Activated naive CD8-positive, alpha-beta T cell treated with anti-CD3 and anti-CD28 coated beads, Interleukin-2, amount 10 ng/mL, durations not matched to agents 7 days and 5 days (primary cell): ENCODE results near the gene ADAMTSL5. TPM values are rescaled to one million over a fixed set of nuclear protein-coding genes. Genes with fewer than 3 reads are reported as not detected.
"Not testable (repeated sequence)": the region's sequence is repeated elsewhere in the genome, so short reads cannot be mapped to it uniquely, and the experiment has no call there.

Source experiments
- ATAC-seq: fragments of 150-1000 bp; cut with Tn5 transposase; one replicate; pipeline ENCODE4 v1.10.0; 2021; ENCODE audit warnings: low read depth, moderate library complexity
- POLR2A ChIA-PET: fragments of 350-600 bp; sonication (Branson Sonifier 250); formaldehyde crosslinking; loops from one replicate; lab custom pipeline; 2021; ENCODE audit warnings: antibody characterized with exemption; lab: Charles Lee
- DNase-seq: peaks from one replicate; pipeline ENCODE4 v3.0.0; 2021
- H3K27ac Mint-ChIP-seq: one replicate; pipeline ENCODE4 v1.8.0; 2022; ENCODE audit warnings: mild to moderate bottlenecking, mixed read lengths
- H3K27me3 Mint-ChIP-seq: one replicate; pipeline ENCODE4 v1.8.0; 2022; ENCODE audit warnings: mild to moderate bottlenecking, moderate library complexity, mixed read lengths
- H3K36me3 Mint-ChIP-seq: one replicate; pipeline ENCODE4 v1.8.0; 2021; ENCODE audit warnings: mild to moderate bottlenecking, mixed read lengths
- H3K4me1 Mint-ChIP-seq: one replicate; pipeline ENCODE4 v1.8.0; 2021; ENCODE audit warnings: mixed read lengths
- H3K4me3 Mint-ChIP-seq: one replicate; pipeline ENCODE4 v1.8.0; 2022; ENCODE audit warnings: mild to moderate bottlenecking, moderate library complexity, mixed read lengths
- H3K9me3 Mint-ChIP-seq: one replicate; pipeline ENCODE4 v1.8.0; 2021; ENCODE audit warnings: mixed read lengths
- total RNA-seq, 2 experiments: library from RNA; stranded (reverse); gene quantifications; one replicate each; pipeline ENCODE4 v1.2.3, GENCODE V29; 2021

Gene ADAMTSL5
- total RNA-seq, 2 experiments from 2014 or later: 1.8 to 2.1 TPM

DNA sequence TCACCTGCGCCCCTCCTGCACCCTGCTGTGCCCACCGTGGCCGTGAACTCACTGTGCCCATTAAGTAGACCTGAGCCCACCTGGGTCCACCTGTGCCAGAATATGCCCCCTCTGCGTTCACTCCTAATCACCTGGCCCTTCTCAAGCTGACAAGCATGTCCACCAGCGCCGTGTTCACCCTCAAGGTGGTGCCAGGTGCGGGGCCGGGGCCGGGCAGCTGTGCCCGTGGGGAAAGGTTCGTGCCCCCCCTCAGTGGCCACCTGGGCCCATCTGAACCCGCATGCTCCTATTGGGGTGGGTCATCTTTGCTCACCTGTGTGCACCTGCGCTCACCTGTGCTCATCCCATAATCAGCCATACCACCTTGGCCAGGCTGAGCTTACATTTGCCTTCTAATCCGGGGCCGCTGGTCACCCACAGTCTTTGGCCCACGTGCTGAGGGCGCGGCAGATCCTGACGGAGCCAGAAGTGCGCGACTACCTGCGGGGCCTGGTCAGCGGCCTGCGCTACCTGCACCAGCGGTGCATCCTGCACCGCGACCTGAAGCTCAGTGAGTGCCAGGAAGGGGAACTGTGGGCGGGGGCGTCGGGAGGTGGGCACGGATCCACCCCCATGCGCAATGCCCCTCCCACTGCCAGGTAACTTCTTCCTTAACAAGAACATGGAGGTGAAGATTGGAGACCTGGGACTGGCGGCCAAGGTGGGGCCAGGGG, 13.4 kb upstream of the ADAMTSL5 start:
- POLR2A ChIA-PET: no interaction called here
- H3K27me3 Mint-ChIP-seq: peaks cover 23% of the 10 kb centered on the region
- DNase-seq: no peak
- peaks cover 4% of the 10 kb centered on the region for H3K4me1 Mint-ChIP-seq
- H3K4me3 Mint-ChIP-seq: no peak overlapping the region
- no peak overlapping the region for H3K27ac Mint-ChIP-seq
- ATAC-seq: no peak
- no peaks in the 10 kb centered on the region for H3K36me3 Mint-ChIP-seq
- no peaks in the 10 kb centered on the region for H3K9me3 Mint-ChIP-seq

GRCh38 chr19:1525343-1525742, 12.5 kb upstream of the ADAMTSL5 start:
- Mint-ChIP-seq H3K27me3 (peaks cover 23% of the 10 kb centered on the region), H3K36me3 (no peaks in the 10 kb centered on the region), H3K9me3 (no peaks in the 10 kb centered on the region), H3K4me3 (no peak overlapping the region), H3K27ac (no peak overlapping the region), H3K4me1 (peaks cover 4% of the 10 kb centered on the region)
- POLR2A ChIA-PET: no interaction called here
- no peak for ATAC-seq
- DNase-seq: no peak

DNA sequence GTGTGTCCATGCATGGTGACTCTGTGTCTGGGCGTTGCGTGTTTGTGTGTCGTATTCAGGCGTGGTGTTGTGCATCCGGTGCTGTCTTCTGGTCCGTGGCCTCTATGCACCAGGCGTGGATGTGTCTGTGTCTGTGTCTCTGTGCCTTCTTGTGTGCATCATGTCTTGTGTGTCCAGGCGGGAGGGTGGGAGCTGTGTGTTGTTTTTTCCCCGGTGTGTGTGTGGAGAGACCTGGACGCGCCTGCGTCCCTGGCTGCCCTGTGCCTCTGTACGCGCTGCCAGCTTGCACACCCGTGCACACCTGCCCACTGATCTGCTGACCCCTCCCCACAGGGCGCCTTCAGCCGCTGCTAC, 12.1 kb upstream of the ADAMTSL5 start:
- DNase-seq: no peak
- ATAC-seq: no peak
- Mint-ChIP-seq H3K27ac (no peak overlapping the region), H3K27me3 (peaks cover 23% of the 10 kb centered on the region), H3K9me3 (no peaks in the 10 kb centered on the region), H3K4me1 (peaks cover 4% of the 10 kb centered on the region), H3K4me3 (no peak overlapping the region), H3K36me3 (no peaks in the 10 kb centered on the region)
- POLR2A ChIA-PET: no interaction called here

DNA sequence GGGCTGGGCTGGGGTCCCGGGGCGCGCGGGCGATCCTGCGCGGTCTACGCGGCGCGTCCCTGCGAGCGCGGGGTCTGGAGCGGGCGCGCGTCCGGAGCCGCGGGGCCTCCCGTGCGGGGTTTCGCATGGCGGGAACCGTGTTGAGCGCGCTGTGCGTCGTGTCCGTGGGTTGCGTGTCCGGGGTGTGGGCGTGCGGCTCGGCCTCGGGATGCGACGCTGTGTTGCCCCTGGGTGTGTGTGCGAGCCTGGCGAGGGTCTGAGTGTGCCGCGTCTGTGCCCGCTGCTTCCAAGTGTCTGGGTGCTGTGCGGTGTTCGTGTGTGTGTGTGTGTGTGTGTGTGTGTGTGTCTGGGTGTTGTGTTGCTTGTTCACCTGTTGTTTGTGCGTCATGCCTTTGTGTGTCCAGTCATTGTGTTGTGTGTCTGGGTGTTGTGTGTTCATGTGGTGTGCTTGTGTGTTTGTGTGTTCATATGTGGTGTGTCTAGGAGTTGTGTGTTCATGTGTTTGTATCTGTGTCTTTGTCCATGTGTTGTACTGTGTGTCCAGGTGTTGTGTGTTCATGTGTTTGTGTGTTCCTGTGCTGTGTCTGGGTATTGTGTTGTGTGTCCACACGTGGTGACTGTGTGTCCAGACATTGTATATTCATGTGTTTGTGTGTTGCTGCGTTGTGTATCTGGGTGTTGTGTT, 11.6 kb upstream of the ADAMTSL5 start:
- no peak for DNase-seq
- POLR2A ChIA-PET: no interaction called here
- H3K4me1 Mint-ChIP-seq: peaks cover 4% of the 10 kb centered on the region

GRCh38 chr19:1523412-1524286, 10.8 kb upstream of the ADAMTSL5 start, which contains the start of gene PLK5:
Gene PLK5, plus strand, starts transcription at chr19:1524077. Its CDS starts 2,920 bp downstream, at chr19:1526997.
- ATAC-seq (no peak), DNase-seq (no peak)
- peak within 1 kb of the TSS; percentile 35 for H3K27ac Mint-ChIP-seq
- H3K9me3 Mint-ChIP-seq: no peaks in the 10 kb centered on the region
- H3K4me1 Mint-ChIP-seq: peaks cover 4% of the 10 kb centered on the region
- no peak within 1 kb of the TSS for H3K4me3 Mint-ChIP-seq
- POLR2A ChIA-PET: no interaction called here
- H3K36me3 Mint-ChIP-seq: no peaks in the 10 kb centered on the region
- H3K27me3 Mint-ChIP-seq: peaks cover 23% of the 10 kb centered on the region

More for the DNA sequence above, 11.6 kb upstream of the ADAMTSL5 start:
- ATAC-seq: no peak
- H3K9me3 Mint-ChIP-seq: no peaks in the 10 kb centered on the region
- peak overlapping the region; percentile 35 for H3K27ac Mint-ChIP-seq
- H3K27me3 Mint-ChIP-seq: peaks cover 23% of the 10 kb centered on the region
- no peaks in the 10 kb centered on the region for H3K36me3 Mint-ChIP-seq
- no peak overlapping the region for H3K4me3 Mint-ChIP-seq

DNA sequence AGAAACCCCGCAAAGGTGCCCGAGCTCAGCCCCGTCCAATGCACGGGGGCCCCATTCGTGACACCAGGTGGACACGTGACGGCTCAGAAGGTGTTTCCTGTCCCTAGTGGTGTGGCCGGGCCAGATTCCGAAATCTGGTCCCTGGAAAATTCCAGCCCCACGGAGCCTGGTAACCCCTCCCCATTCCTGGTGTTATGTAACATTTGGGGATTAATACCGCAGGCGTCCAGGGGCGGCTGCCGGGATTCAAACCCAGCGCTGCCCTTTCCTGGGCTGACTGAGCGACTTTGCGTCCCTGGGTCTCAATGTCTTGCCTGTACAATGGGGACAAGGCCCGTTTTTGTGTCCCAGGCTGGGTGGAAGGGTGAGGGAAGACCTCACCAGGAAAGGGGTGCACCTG, 10.0 kb upstream of the ADAMTSL5 start:
- no peak overlapping the region for H3K4me3 Mint-ChIP-seq
- H3K4me1 Mint-ChIP-seq: peaks cover 4% of the 10 kb centered on the region
- no peak for ATAC-seq
- H3K27ac Mint-ChIP-seq: no peak overlapping the region
- POLR2A ChIA-PET: no interaction called here
- peaks cover 23% of the 10 kb centered on the region for H3K27me3 Mint-ChIP-seq
- no peak for DNase-seq
- no peaks in the 10 kb centered on the region for H3K9me3 Mint-ChIP-seq
- H3K36me3 Mint-ChIP-seq: no peaks in the 10 kb centered on the region

DNA sequence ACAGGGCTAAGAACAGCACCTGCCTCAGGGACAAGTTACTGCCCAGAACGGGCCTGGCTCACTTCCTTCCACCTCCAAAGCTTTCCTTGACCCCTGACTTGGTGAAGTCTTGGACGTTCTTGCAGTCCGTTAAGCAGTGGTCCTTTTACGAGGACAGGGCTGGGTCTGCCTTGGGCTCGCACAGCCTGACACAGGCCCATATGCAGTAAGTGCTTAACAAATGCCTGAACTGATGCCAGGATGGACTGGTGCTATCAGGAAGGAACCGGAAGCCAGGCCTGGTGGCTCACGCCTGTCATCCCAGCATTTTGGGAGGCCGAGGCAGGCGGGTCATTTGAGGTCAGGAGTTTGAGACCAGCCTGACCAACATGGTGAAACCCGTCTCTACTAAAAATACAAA, 9.2 kb upstream of the ADAMTSL5 start:
- POLR2A ChIA-PET: no interaction called here
- ATAC-seq: no peak
- H3K4me1 Mint-ChIP-seq: peaks cover 4% of the 10 kb centered on the region

DNA sequence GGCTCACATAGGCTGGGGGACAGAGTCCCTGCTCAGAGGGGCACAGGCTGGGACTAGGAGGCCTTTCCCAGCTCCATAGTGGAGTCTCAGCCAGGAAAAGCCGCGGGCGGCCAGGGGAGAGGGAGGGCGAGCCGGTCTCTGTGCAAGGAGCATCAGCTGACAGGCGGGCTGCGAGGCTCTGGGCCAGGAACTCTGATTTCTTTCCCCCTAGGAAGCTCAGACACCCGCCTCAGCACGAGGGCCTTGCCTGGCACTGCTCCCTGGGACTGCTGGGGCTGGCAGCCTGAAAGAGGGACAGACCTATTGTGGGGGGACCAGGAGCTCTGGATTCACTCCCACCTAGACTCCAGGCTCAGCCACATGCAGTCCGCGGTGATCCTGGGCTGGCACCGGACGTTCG, 8.8 kb upstream of the ADAMTSL5 start:
- Mint-ChIP-seq H3K4me3 (no peak overlapping the region), H3K27ac (no peak overlapping the region), H3K9me3 (no peaks in the 10 kb centered on the region), H3K4me1 (peaks cover 4% of the 10 kb centered on the region), H3K36me3 (no peaks in the 10 kb centered on the region), H3K27me3 (peaks cover 20% of the 10 kb centered on the region)
- POLR2A ChIA-PET: no interaction called here
- DNase-seq (no peak), ATAC-seq (no peak)

More for the DNA sequence above, 9.2 kb upstream of the ADAMTSL5 start:
- Mint-ChIP-seq H3K27ac (no peak overlapping the region), H3K27me3 (peaks cover 20% of the 10 kb centered on the region), H3K4me3 (no peak overlapping the region), H3K9me3 (no peaks in the 10 kb centered on the region), H3K36me3 (no peaks in the 10 kb centered on the region)
- DNase-seq: no peak

GRCh38 chr19:1520203-1520780, 7.5 kb upstream of the ADAMTSL5 start:
- POLR2A ChIA-PET: no interaction called here
- Mint-ChIP-seq H3K9me3 (no peaks in the 10 kb centered on the region), H3K27ac (no peak overlapping the region), H3K27me3 (peaks cover 18% of the 10 kb centered on the region), H3K4me3 (no peak overlapping the region), H3K4me1 (peaks cover 4% of the 10 kb centered on the region), H3K36me3 (no peaks in the 10 kb centered on the region)
- ATAC-seq: no peak
- DNase-seq: no peak

GRCh38 chr19:1519802-1520201, 7.0 kb upstream of the ADAMTSL5 start:
- H3K4me3 Mint-ChIP-seq, DNase-seq, H3K4me1 Mint-ChIP-seq, H3K9me3 Mint-ChIP-seq, H3K27ac Mint-ChIP-seq, ATAC-seq, H3K36me3 Mint-ChIP-seq, POLR2A ChIA-PET: not testable (repeated sequence)
- peaks cover 14% of the 10 kb centered on the region for H3K27me3 Mint-ChIP-seq

- no peaks in the 10 kb centered on the region for H3K9me3 Mint-ChIP-seq
- no peaks in the 10 kb centered on the region for H3K36me3 Mint-ChIP-seq
- DNase-seq: no peak
- POLR2A ChIA-PET: no interaction called here
- no peak overlapping the region for H3K27ac Mint-ChIP-seq
- no peak for ATAC-seq
- peaks cover 8% of the 10 kb centered on the region for H3K27me3 Mint-ChIP-seq
- H3K4me1 Mint-ChIP-seq: no peaks in the 10 kb centered on the region
- no peak overlapping the region for H3K4me3 Mint-ChIP-seq
Observed at GRCh38 chr19:1518471-1518870, 5.7 kb upstream of the ADAMTSL5 start.

DNA sequence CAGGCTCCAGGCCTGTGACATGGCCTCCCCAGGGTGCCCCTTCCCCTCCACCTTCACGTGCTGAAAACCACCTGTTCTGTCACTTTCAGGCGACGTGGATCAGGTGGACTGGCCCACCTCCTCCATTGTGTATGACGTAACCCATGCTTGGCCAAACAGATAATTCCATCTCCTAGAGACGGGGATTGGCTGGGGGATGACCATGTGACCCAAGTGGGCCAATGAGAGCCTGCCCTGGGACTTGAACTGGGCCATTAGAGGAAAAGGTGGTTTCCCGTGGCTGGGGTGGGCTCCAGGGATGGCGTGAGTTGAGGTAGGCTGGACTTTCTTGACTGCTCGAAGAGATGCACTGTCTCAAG, 3.6 kb upstream of the ADAMTSL5 start:
- Mint-ChIP-seq H3K4me1 (peaks cover 5% of the 10 kb centered on the region), H3K4me3 (no peak overlapping the region), H3K36me3 (no peaks in the 10 kb centered on the region), H3K9me3 (no peaks in the 10 kb centered on the region), H3K27me3 (peaks cover under 1% of the 10 kb centered on the region), H3K27ac (no peak overlapping the region)
- ATAC-seq: no peak
- no peak for DNase-seq
- POLR2A ChIA-PET: no interaction called here

- ATAC-seq: no peak
- Mint-ChIP-seq H3K27ac (no peak overlapping the region), H3K9me3 (no peaks in the 10 kb centered on the region), H3K4me1 (peaks cover 5% of the 10 kb centered on the region), H3K27me3 (peaks cover 9% of the 10 kb centered on the region), H3K4me3 (no peak overlapping the region), H3K36me3 (no peaks in the 10 kb centered on the region)
- POLR2A ChIA-PET: interaction anchor here (0.5 kb wide), 1 partner anchor 648 kb away, joined by 4 read pairs; no protein-coding TSS in a partner anchor
- no peak for DNase-seq
Observed at GRCh38 chr19:1514986-1515721, 2.3 kb upstream of the ADAMTSL5 start.
